GM10248 (cell line): ENCODE results near the gene FBP1.

Source experiments
- CTCF ChIA-PET: fragments of 300-600 bp; sonication (Branson Sonifier 250); formaldehyde crosslinking; extraction: SDS; loops from one replicate; lab custom pipeline; 2021; ENCODE audit warnings: antibody characterized with exemption; lab: Yijun Ruan, JAX
- POLR2A ChIA-PET: fragments of 350-650 bp; sonication (Branson Sonifier 250); formaldehyde crosslinking; extraction: SDS; loops from one replicate; lab custom pipeline; 2020; ENCODE audit warnings: antibody characterized with exemption; lab: Yijun Ruan, JAX
- DNase-seq: peaks from one replicate; pipeline ENCODE4 v3.0.0; 2012; ENCODE audit errors: extremely low spot score
- CTCF ChIP-seq: IDR thresholded peaks from 2 replicates; pipeline ENCODE4 v1.5.1; 2012; ENCODE audit warnings: mild to moderate bottlenecking, low read depth; ENCODE audit errors: extremely low read depth, missing control alignments, control extremely low read depth

FBP1 gene

GRCh38 chr9:94668928-94669729, 29.8 kb upstream of the FBP1 start:
- ChIA-PET CTCF (interaction anchor here (0.7 to 6.9 kb wide), 19 partner anchors 9 to 499 kb away, joined by 3 to 69 read pairs (median 4); partner anchors contain the start of gene FBP1), POLR2A (no interaction called here)
- peak; percentile 60 for DNase-seq
- peak; percentile 76 for TF ChIP-seq CTCF

GRCh38 chr9:94668418-94668927, 29.2 kb upstream of the FBP1 start:
- no peak for TF ChIP-seq CTCF
- CTCF ChIA-PET, result interaction anchor here (0.9 to 6.9 kb wide), 14 partner anchors 9 to 463 kb away, joined by 3 to 69 read pairs (median 4); partner anchors contain the start of gene FBP1
- POLR2A ChIA-PET, result no interaction called here
- no peak for DNase-seq

- ChIA-PET CTCF (interaction anchor here (1.2 to 6.9 kb wide), 4 partner anchors 9 to 460 kb away, joined by 3 to 69 read pairs (median 28); no protein-coding TSS in a partner anchor), POLR2A (no interaction called here)
- no peak for TF ChIP-seq CTCF
- DNase-seq, result no peak
Measured at GRCh38 chr9:94666364-94667099, 27.2 kb upstream of the FBP1 start.

GRCh38 chr9:94665613-94666012, 26.3 kb upstream of the FBP1 start:
- ChIA-PET CTCF (interaction anchor here (1.2 to 2.5 kb wide), 2 partner anchors 8 to 11 kb away, joined by 3 to 15 read pairs; no protein-coding TSS in a partner anchor), POLR2A (no interaction called here)
- TF ChIP-seq CTCF, result no peak
- DNase-seq, result no peak

- TF ChIP-seq CTCF, result no peak
- CTCF ChIA-PET, result interaction anchor here (1.0 kb wide), 1 partner anchor 253 kb away, joined by 3 read pairs; no protein-coding TSS in a partner anchor
- POLR2A ChIA-PET, result no interaction called here
- DNase-seq, result no peak
Measured at GRCh38 chr9:94664801-94665200, 25.5 kb upstream of the FBP1 start.

- CTCF ChIA-PET, result interaction anchor here (1.0 kb wide), 1 partner anchor 254 kb away, joined by 3 read pairs; no protein-coding TSS in a partner anchor
- POLR2A ChIA-PET, result no interaction called here
- no peak for DNase-seq
- TF ChIP-seq CTCF, result no peak
Measured at GRCh38 chr9:94663640-94664039, 24.3 kb upstream of the FBP1 start.
